OCI-LY1 (cell line): ENCODE measurements around the gene UTP14C.

ENCODE experiments used
- EZH2 ChIP-seq: fragments of 200-600 bp; sonication (generic), shearing (Covaris generic); IDR thresholded peaks from 2 replicates; pipeline ENCODE4 v1.8.0; 2017; ENCODE audit warnings: borderline replicate concordance, mixed run types, mild to moderate bottlenecking, antibody characterized with exemption, low read length, moderate library complexity, mixed read lengths
- TF ChIP-seq, protein P1 (sequence below): fragments of 200-600 bp; sonication (generic), shearing (Covaris generic); IDR thresholded peaks from 2 replicates; pipeline ENCODE4 v1.5.1; 2017; ENCODE audit warnings: mild to moderate bottlenecking, antibody characterized with exemption, low read length, moderate library complexity, mixed read lengths

DNA sequence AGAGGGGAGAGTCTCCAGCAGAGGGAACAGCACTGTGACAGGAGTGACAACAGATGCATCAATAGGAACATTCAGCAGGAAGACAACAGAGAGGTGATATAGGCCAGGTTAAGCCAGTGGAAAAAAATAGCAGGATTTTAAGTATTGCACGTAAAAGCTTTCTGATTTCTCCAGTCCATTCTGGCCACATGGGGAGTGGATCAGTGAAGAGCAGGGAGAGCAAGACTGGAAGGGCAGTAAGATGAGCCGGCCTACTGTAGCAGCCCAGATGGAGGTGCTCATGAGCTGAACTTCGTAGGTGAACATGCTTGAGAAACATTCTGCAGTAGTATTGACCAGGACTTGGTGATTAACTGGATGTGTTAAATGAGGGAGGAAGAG is 1.7 kb downstream of the UTP14C start:
- TF ChIP-seq, protein P1, sequence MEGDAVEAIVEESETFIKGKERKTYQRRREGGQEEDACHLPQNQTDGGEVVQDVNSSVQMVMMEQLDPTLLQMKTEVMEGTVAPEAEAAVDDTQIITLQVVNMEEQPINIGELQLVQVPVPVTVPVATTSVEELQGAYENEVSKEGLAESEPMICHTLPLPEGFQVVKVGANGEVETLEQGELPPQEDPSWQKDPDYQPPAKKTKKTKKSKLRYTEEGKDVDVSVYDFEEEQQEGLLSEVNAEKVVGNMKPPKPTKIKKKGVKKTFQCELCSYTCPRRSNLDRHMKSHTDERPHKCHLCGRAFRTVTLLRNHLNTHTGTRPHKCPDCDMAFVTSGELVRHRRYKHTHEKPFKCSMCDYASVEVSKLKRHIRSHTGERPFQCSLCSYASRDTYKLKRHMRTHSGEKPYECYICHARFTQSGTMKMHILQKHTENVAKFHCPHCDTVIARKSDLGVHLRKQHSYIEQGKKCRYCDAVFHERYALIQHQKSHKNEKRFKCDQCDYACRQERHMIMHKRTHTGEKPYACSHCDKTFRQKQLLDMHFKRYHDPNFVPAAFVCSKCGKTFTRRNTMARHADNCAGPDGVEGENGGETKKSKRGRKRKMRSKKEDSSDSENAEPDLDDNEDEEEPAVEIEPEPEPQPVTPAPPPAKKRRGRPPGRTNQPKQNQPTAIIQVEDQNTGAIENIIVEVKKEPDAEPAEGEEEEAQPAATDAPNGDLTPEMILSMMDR = no peak; the same call in 1 of the 2 replicates
- no peak for TF ChIP-seq EZH2
